Esophagus squamous epithelium (tissue), 4 donors: ENCODE measurements around the gene EPDR1.

Experiments
- POLR2A ChIP-seq, 4 donors: fragments of 450-650 bp; IDR thresholded peaks; one replicate each; pipeline ENCODE4 v1.6.1; 2017; ENCODE audit warnings: antibody characterized with exemption in 4 of 4, mild to moderate bottlenecking in 4 of 4, moderate library complexity in 3 of 4
- TF ChIP-seq, protein P1 (sequence below), 6 experiments: fragments of 450-650 bp in 4 of 6; fragments of 200-600 bp in 2 of 6; sonication (generic) in 2 of 6; IDR thresholded peaks; one replicate each; pipeline ENCODE4 v1.5.1; 2016 to 2019; ENCODE audit warnings: antibody characterized with exemption in 6 of 6, mild to moderate bottlenecking in 4 of 6, moderate library complexity in 4 of 6

DNA sequence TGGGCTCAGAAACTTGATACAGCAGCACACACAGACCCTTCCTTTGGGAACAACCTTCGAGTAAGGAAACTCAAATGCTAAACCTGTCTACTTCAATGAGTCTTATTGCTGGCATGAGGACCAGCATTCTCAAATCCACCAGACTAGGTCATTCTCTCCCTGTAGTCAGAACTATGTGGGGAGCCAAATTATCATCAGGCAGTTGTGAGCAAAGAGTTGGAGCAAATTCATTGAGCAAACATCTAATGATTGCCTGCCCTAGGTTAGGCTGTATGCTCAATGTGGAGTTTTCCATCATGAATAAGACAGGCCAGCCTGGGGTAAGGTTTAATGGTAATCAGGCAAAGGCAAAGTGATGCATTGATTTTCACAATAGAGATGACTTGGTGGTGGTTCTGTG is 3.6 kb downstream of the EPDR1 start:
- TF ChIP-seq, protein P1, sequence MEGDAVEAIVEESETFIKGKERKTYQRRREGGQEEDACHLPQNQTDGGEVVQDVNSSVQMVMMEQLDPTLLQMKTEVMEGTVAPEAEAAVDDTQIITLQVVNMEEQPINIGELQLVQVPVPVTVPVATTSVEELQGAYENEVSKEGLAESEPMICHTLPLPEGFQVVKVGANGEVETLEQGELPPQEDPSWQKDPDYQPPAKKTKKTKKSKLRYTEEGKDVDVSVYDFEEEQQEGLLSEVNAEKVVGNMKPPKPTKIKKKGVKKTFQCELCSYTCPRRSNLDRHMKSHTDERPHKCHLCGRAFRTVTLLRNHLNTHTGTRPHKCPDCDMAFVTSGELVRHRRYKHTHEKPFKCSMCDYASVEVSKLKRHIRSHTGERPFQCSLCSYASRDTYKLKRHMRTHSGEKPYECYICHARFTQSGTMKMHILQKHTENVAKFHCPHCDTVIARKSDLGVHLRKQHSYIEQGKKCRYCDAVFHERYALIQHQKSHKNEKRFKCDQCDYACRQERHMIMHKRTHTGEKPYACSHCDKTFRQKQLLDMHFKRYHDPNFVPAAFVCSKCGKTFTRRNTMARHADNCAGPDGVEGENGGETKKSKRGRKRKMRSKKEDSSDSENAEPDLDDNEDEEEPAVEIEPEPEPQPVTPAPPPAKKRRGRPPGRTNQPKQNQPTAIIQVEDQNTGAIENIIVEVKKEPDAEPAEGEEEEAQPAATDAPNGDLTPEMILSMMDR (IDR thresholded peaks at IDR 0.05), result no peak
- no peak for TF ChIP-seq POLR2A (IDR thresholded peaks at IDR 0.05)
